Mesendoderm (in vitro differentiated cells): ENCODE measurements around the gene DSCAML1.

Source experiments
- DNase-seq: peaks from one replicate; pipeline ENCODE4 v3.0.0; 2013
- H2AK5ac ChIP-seq: 2 replicates; pipeline ENCODE4 v1.6.1; 2013; ENCODE audit warnings: low read length, inconsistent platforms
- H2BK120ac ChIP-seq: 2 replicates; pipeline ENCODE4 v1.6.1; 2013; ENCODE audit warnings: low read depth, mild to moderate bottlenecking, low read length, moderate library complexity, mixed read lengths
- H2BK15ac ChIP-seq: replicated peaks from 2 replicates; pipeline ENCODE4 v1.6.1; 2013; ENCODE audit warnings: low read depth, mild to moderate bottlenecking, moderate library complexity
- H2BK5ac ChIP-seq: 2 replicates; pipeline ENCODE4 v1.6.1; 2013; ENCODE audit warnings: low read length, inconsistent platforms
- H3K18ac ChIP-seq: 2 replicates; pipeline ENCODE4 v1.6.1; 2013; ENCODE audit warnings: mild to moderate bottlenecking, low read length, mixed read lengths
- H3K23ac ChIP-seq: one replicate; pipeline ENCODE4 v1.6.1; 2013; ENCODE audit warnings: low read length
- H3K27ac ChIP-seq: 2 replicates; pipeline ENCODE4 v1.5.1; 2013; ENCODE audit warnings: low read depth, mild to moderate bottlenecking, inconsistent platforms, low read length, moderate library complexity
- H3K27me3 ChIP-seq: 2 replicates; pipeline ENCODE4 v1.6.1; 2013; ENCODE audit warnings: low read length, control low read depth, mild to moderate bottlenecking, inconsistent platforms; ENCODE audit not compliant: insufficient read depth, poor library complexity
- H3K36me3 ChIP-seq: 2 replicates; pipeline ENCODE4 v1.6.1; 2013; ENCODE audit warnings: low read length, inconsistent platforms; ENCODE audit not compliant: control insufficient read depth, insufficient read depth
- H3K4ac ChIP-seq: one replicate; pipeline ENCODE4 v1.6.1; 2013; ENCODE audit warnings: low read depth, mild to moderate bottlenecking, low read length, moderate library complexity
- H3K4me1 ChIP-seq: 2 replicates; pipeline ENCODE4 v1.6.1; 2013; ENCODE audit warnings: low read depth, low read length, inconsistent platforms; ENCODE audit not compliant: control insufficient read depth
- H3K4me2 ChIP-seq: 2 replicates; pipeline ENCODE4 v1.6.1; 2013; ENCODE audit warnings: low read length
- H3K4me3 ChIP-seq: 2 replicates; pipeline ENCODE4 v1.5.1; 2013; ENCODE audit warnings: mild to moderate bottlenecking, low read length
- H3K56ac ChIP-seq: one replicate; pipeline ENCODE4 v1.6.1; 2013; ENCODE audit warnings: low read length
- H3K79me1 ChIP-seq: 2 replicates; pipeline ENCODE4 v1.6.1; 2013; ENCODE audit warnings: low read length, inconsistent platforms
- H3K79me2 ChIP-seq: 2 replicates; pipeline ENCODE4 v1.6.1; 2013; ENCODE audit warnings: mild to moderate bottlenecking, low read length; ENCODE audit not compliant: control insufficient read depth, insufficient read depth
- H3K9ac ChIP-seq: 2 replicates; pipeline ENCODE4 v1.6.1; 2013; ENCODE audit warnings: low read length, inconsistent platforms
- H4K5ac ChIP-seq: one replicate; pipeline ENCODE4 v1.6.1; 2013; ENCODE audit warnings: low read length
- H4K8ac ChIP-seq: one replicate; pipeline ENCODE4 v1.6.1; 2013; ENCODE audit warnings: low read depth, mild to moderate bottlenecking, control low read depth, low read length, moderate library complexity
- WGBS: extraction: QIAGEN DNeasy Blood & Tissue Kit; methylation state at CpG from one replicate; pipeline ENCODE4 v1.1.7; 2013; ENCODE audit warnings: low lambda C conversion rate, missing lambda C conversion rate; ENCODE audit not compliant: insufficient coverage; ENCODE audit errors: extremely low coverage; 5-methylcytosine and 5-hydroxymethylcytosine counted together

DSCAML1 gene

GRCh38 chr11:117510646-117511045, 286.4 kb downstream of the DSCAML1 start:
- Histone ChIP-seq H3K23ac (no peak overlapping the region), H3K9ac (no peak overlapping the region), H3K27me3 (no peaks in the 10 kb centered on the region), H2BK5ac (no peak overlapping the region), H3K79me2 (no peaks in the 10 kb centered on the region), H3K56ac (peak overlapping the region; percentile 44), H3K27ac (no peak overlapping the region), H2BK120ac (no peak overlapping the region), H4K8ac (no peak overlapping the region), H3K4me2 (no peak overlapping the region), H2AK5ac (no peak overlapping the region), H3K4ac (no peak overlapping the region), H4K5ac (no peak overlapping the region), H3K36me3 (no peaks in the 10 kb centered on the region), H3K4me3 (no peak overlapping the region), H3K4me1 (peaks cover 11% of the 10 kb centered on the region), H3K79me1 (no peaks in the 10 kb centered on the region), H3K18ac (no peak overlapping the region), H2BK15ac (no peak overlapping the region)
- no peak for DNase-seq
- no CpG with 5 or more reads among the region's 3 CpGs for WGBS

GRCh38 chr11:117509543-117509942, 287.5 kb downstream of the DSCAML1 start:
- no peak overlapping the region for H3K4me3 ChIP-seq
- no peak overlapping the region for H3K23ac ChIP-seq
- no peak overlapping the region for H4K5ac ChIP-seq
- H3K56ac ChIP-seq: no peak overlapping the region
- no peak overlapping the region for H3K4ac ChIP-seq
- H3K79me2 ChIP-seq: no peaks in the 10 kb centered on the region
- H3K36me3 ChIP-seq: no peaks in the 10 kb centered on the region
- H3K27me3 ChIP-seq: no peaks in the 10 kb centered on the region
- H4K8ac ChIP-seq: no peak overlapping the region
- H3K27ac ChIP-seq: no peak overlapping the region
- no peak overlapping the region for H3K18ac ChIP-seq
- no peak overlapping the region for H3K9ac ChIP-seq
- H3K4me1 ChIP-seq: peaks cover 11% of the 10 kb centered on the region
- no peak overlapping the region for H2AK5ac ChIP-seq
- no peak overlapping the region for H2BK15ac ChIP-seq
- no peak overlapping the region for H2BK120ac ChIP-seq
- no peak overlapping the region for H3K4me2 ChIP-seq
- no peak for DNase-seq
- H2BK5ac ChIP-seq: no peak overlapping the region
- WGBS: no CpG with 5 or more reads among the region's 8 CpGs
- no peaks in the 10 kb centered on the region for H3K79me1 ChIP-seq

- Histone ChIP-seq H3K23ac (no peak overlapping the region), H3K4me2 (no peak overlapping the region), H3K4me3 (no peak overlapping the region), H2BK5ac (no peak overlapping the region), H3K4me1 (peaks cover 10% of the 10 kb centered on the region), H3K56ac (peak overlapping the region; percentile 15), H3K27me3 (no peaks in the 10 kb centered on the region), H3K79me2 (no peaks in the 10 kb centered on the region), H3K9ac (no peak overlapping the region), H3K27ac (no peak overlapping the region), H3K18ac (no peak overlapping the region), H4K8ac (no peak overlapping the region), H3K4ac (no peak overlapping the region), H3K79me1 (no peaks in the 10 kb centered on the region), H2BK120ac (no peak overlapping the region), H3K36me3 (no peaks in the 10 kb centered on the region), H4K5ac (no peak overlapping the region), H2BK15ac (no peak overlapping the region), H2AK5ac (no peak overlapping the region)
- WGBS: no CpG with 5 or more reads among the region's 6 CpGs
- no peak for DNase-seq
Measured at GRCh38 chr11:117506971-117507370, 290.0 kb downstream of the DSCAML1 start.

- no peak overlapping the region for H3K56ac ChIP-seq
- H3K18ac ChIP-seq: no peak overlapping the region
- no peaks in the 10 kb centered on the region for H3K36me3 ChIP-seq
- H3K4me1 ChIP-seq: no peaks in the 10 kb centered on the region
- H3K4me2 ChIP-seq: no peak overlapping the region
- H2BK5ac ChIP-seq: no peak overlapping the region
- H4K8ac ChIP-seq: no peak overlapping the region
- no peaks in the 10 kb centered on the region for H3K79me2 ChIP-seq
- H4K5ac ChIP-seq: no peak overlapping the region
- H3K4ac ChIP-seq: no peak overlapping the region
- DNase-seq: no peak
- no peak overlapping the region for H3K4me3 ChIP-seq
- no peak overlapping the region for H2BK120ac ChIP-seq
- H2AK5ac ChIP-seq: no peak overlapping the region
- H3K23ac ChIP-seq: no peak overlapping the region
- no peak overlapping the region for H2BK15ac ChIP-seq
- H3K9ac ChIP-seq: no peak overlapping the region
- H3K27ac ChIP-seq: no peak overlapping the region
- H3K79me1 ChIP-seq: no peaks in the 10 kb centered on the region
- no CpG with 5 or more reads among the region's 27 CpGs for WGBS
- no peaks in the 10 kb centered on the region for H3K27me3 ChIP-seq
Measured at GRCh38 chr11:117505285-117505970, 291.6 kb downstream of the DSCAML1 start.

GRCh38 chr11:117502779-117503100, 294.3 kb downstream of the DSCAML1 start:
- no peaks in the 10 kb centered on the region for H3K79me2 ChIP-seq
- H3K79me1 ChIP-seq: no peaks in the 10 kb centered on the region
- no peak overlapping the region for H2AK5ac ChIP-seq
- H3K18ac ChIP-seq: no peak overlapping the region
- H3K4ac ChIP-seq: no peak overlapping the region
- no peak overlapping the region for H3K56ac ChIP-seq
- no peak overlapping the region for H3K27ac ChIP-seq
- H3K4me3 ChIP-seq: no peak overlapping the region
- no peak overlapping the region for H4K5ac ChIP-seq
- no peak overlapping the region for H4K8ac ChIP-seq
- no peak overlapping the region for H2BK5ac ChIP-seq
- no peaks in the 10 kb centered on the region for H3K36me3 ChIP-seq
- no peak overlapping the region for H3K9ac ChIP-seq
- H3K23ac ChIP-seq: no peak overlapping the region
- WGBS: no CpG with 5 or more reads among the region's 10 CpGs
- no peak for DNase-seq
- no peaks in the 10 kb centered on the region for H3K4me1 ChIP-seq
- H2BK15ac ChIP-seq: no peak overlapping the region
- no peak overlapping the region for H3K4me2 ChIP-seq
- no peak overlapping the region for H2BK120ac ChIP-seq
- no peaks in the 10 kb centered on the region for H3K27me3 ChIP-seq
